ENCODE measurements around the gene TMEM196.

The TMEM196 gene

DNA sequence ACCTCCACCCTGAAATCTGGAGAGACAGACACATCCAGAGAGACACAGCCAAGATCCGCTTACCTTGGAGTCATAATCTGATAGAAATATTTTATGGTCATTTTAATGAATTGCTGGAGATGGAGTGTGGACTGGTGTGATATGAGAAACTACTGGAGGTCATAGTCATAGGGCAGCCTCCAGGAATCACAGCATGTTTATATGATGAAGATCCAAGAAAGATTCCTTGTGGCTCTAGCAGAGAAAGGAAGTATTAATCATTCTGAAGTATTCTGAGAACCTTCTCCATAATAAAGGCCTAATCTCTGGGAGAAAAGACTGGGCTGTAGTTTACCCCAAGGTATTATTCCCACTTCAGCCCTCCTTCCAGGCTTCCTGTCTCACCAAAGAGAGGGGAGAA lies 102.6 kb downstream of the TMEM196 start:
- TF ChIP-seq, protein P1, sequence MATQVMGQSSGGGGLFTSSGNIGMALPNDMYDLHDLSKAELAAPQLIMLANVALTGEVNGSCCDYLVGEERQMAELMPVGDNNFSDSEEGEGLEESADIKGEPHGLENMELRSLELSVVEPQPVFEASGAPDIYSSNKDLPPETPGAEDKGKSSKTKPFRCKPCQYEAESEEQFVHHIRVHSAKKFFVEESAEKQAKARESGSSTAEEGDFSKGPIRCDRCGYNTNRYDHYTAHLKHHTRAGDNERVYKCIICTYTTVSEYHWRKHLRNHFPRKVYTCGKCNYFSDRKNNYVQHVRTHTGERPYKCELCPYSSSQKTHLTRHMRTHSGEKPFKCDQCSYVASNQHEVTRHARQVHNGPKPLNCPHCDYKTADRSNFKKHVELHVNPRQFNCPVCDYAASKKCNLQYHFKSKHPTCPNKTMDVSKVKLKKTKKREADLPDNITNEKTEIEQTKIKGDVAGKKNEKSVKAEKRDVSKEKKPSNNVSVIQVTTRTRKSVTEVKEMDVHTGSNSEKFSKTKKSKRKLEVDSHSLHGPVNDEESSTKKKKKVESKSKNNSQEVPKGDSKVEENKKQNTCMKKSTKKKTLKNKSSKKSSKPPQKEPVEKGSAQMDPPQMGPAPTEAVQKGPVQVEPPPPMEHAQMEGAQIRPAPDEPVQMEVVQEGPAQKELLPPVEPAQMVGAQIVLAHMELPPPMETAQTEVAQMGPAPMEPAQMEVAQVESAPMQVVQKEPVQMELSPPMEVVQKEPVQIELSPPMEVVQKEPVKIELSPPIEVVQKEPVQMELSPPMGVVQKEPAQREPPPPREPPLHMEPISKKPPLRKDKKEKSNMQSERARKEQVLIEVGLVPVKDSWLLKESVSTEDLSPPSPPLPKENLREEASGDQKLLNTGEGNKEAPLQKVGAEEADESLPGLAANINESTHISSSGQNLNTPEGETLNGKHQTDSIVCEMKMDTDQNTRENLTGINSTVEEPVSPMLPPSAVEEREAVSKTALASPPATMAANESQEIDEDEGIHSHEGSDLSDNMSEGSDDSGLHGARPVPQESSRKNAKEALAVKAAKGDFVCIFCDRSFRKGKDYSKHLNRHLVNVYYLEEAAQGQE (IDR thresholded peaks at IDR 0.05; ENCODE audit: insufficient replicate concordance, low read depth), result no peak
- TF ChIP-seq GABPA (IDR thresholded peaks at IDR 0.05; ENCODE audit: low read depth) (no peak), SPI1 (IDR thresholded peaks at IDR 0.05; ENCODE audit: borderline replicate concordance, low read depth) (no peak), POLR2AphosphoS5 (IDR thresholded peaks at IDR 0.05; ENCODE audit: low read depth) (no peak)
- TF ChIP-seq, protein P2, sequence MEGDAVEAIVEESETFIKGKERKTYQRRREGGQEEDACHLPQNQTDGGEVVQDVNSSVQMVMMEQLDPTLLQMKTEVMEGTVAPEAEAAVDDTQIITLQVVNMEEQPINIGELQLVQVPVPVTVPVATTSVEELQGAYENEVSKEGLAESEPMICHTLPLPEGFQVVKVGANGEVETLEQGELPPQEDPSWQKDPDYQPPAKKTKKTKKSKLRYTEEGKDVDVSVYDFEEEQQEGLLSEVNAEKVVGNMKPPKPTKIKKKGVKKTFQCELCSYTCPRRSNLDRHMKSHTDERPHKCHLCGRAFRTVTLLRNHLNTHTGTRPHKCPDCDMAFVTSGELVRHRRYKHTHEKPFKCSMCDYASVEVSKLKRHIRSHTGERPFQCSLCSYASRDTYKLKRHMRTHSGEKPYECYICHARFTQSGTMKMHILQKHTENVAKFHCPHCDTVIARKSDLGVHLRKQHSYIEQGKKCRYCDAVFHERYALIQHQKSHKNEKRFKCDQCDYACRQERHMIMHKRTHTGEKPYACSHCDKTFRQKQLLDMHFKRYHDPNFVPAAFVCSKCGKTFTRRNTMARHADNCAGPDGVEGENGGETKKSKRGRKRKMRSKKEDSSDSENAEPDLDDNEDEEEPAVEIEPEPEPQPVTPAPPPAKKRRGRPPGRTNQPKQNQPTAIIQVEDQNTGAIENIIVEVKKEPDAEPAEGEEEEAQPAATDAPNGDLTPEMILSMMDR (IDR thresholded peaks at IDR 0.05; ENCODE audit: insufficient read depth, low read length), result no peak
- Histone ChIP-seq H3K27me3 (ENCODE audit: insufficient read depth, poor library complexity, severe bottlenecking) (no peaks in the 10 kb centered on the region), H3K4me3 (replicated peaks; ENCODE audit: insufficient read depth, low read length) (no peak overlapping the region), H3K27ac (replicated peaks) (no peak overlapping the region)
- DNase-seq (ENCODE audit: low read depth in 1 of 2, low spot score in 1 of 2), result no peak

Small RNA genes within 50 kb of the gene (microRNA-seq; reads per million reads assigned to microRNA genes)
- 1.5 reads per million for gene MIR3146
